Measurements from ENCODE around the gene CERK. TPM values are rescaled to one million over a fixed set of nuclear protein-coding genes. Genes with fewer than 3 reads are reported as not detected.

Gene CERK
- polyA plus RNA-seq, 1 donor from 2014 or later: 57.4 TPM

GRCh38 chr22:46777609-46777970 is 39.5 kb upstream of the CERK start:
- no peaks in the 10 kb centered on the region for H3F3A ChIP-seq (ENCODE audit: insufficient read depth, low read length, poor library complexity, severe bottlenecking)
- H3K79me2 ChIP-seq (replicated peaks; ENCODE audit: insufficient read depth, low read length): no peaks in the 10 kb centered on the region
- no peaks in the 10 kb centered on the region for H4K20me1 ChIP-seq (ENCODE audit: insufficient read depth)
- no peaks in the 10 kb centered on the region for H3K36me3 ChIP-seq (ENCODE audit: insufficient read depth, low read length)
- no peaks in the 10 kb centered on the region for H3K9me3 ChIP-seq (ENCODE audit: low read length)
- H3K4me2 ChIP-seq (ENCODE audit: low read length): no peak overlapping the region
- no peaks in the 10 kb centered on the region for H3K27me3 ChIP-seq (ENCODE audit: insufficient read depth, low read depth, low read length)
- TF ChIP-seq EP300 (conservative IDR thresholded peaks at IDR 0.05; ENCODE audit: poor library complexity, severe bottlenecking): no peak
- TF ChIP-seq, protein P1, sequence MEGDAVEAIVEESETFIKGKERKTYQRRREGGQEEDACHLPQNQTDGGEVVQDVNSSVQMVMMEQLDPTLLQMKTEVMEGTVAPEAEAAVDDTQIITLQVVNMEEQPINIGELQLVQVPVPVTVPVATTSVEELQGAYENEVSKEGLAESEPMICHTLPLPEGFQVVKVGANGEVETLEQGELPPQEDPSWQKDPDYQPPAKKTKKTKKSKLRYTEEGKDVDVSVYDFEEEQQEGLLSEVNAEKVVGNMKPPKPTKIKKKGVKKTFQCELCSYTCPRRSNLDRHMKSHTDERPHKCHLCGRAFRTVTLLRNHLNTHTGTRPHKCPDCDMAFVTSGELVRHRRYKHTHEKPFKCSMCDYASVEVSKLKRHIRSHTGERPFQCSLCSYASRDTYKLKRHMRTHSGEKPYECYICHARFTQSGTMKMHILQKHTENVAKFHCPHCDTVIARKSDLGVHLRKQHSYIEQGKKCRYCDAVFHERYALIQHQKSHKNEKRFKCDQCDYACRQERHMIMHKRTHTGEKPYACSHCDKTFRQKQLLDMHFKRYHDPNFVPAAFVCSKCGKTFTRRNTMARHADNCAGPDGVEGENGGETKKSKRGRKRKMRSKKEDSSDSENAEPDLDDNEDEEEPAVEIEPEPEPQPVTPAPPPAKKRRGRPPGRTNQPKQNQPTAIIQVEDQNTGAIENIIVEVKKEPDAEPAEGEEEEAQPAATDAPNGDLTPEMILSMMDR (IDR thresholded peaks at IDR 0.05; ENCODE audit: poor library complexity, severe bottlenecking): no peak
- no peak overlapping the region for H2AFZ ChIP-seq (ENCODE audit: low read depth, low read length)
- no peak overlapping the region for H3K4me3 ChIP-seq (ENCODE audit: low read length)
- no peaks in the 10 kb centered on the region for H3K9me2 ChIP-seq (ENCODE audit: insufficient read depth, low read length)
- H3K27ac ChIP-seq (ENCODE audit: low read length): no peak overlapping the region
- H3K9ac ChIP-seq (ENCODE audit: low read length): no peak overlapping the region

DNA sequence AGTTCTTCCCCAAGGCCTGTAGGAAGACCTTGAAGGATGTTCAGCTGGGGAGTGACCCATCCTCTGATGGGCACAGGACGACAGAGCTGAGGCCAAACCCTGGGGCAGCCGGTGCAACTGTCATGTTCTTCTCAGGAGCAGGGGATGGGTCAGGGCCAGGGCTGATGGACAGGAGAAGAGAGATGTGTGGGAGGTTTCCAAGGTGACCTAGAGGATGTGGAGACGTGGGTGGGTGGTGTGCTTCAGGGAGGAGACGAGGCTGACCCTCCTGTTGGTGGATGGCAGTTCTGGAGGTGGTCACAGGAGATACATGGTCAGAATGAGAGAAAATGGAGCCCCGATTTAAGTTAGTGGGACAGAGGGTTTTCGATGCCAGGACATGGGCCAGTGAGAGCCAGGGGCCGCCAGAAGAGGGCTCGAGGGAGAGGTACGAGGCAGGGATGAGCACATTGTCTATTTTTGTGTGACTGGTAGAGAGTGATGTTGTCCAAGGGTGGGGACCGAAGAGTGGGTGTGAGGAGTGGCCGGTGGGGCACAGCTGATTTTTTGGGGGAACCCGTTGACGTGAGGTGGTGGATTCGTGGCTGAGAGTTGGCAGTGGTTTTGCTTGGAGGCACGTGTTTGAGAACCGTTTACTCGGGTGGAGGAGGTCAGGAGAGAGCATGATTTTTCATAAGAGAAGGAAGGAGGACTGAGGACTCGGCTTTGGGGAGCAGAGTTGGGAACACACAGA is 39.0 kb upstream of the CERK start:
- H3K27ac ChIP-seq (ENCODE audit: low read length): no peak overlapping the region
- no peak overlapping the region for H3K4me3 ChIP-seq (ENCODE audit: low read length)
- no peaks in the 10 kb centered on the region for H4K20me1 ChIP-seq (ENCODE audit: insufficient read depth)
- no peaks in the 10 kb centered on the region for H3K79me2 ChIP-seq (replicated peaks; ENCODE audit: insufficient read depth, low read length)
- no peak overlapping the region for H2AFZ ChIP-seq (ENCODE audit: low read depth, low read length)
- no peaks in the 10 kb centered on the region for H3K9me2 ChIP-seq (ENCODE audit: insufficient read depth, low read length)
- no peaks in the 10 kb centered on the region for H3F3A ChIP-seq (ENCODE audit: insufficient read depth, low read length, poor library complexity, severe bottlenecking)
- TF ChIP-seq POLR2AphosphoS5 (IDR thresholded peaks at IDR 0.05) (no peak), MXI1 (conservative IDR thresholded peaks at IDR 0.05; ENCODE audit: poor library complexity, severe bottlenecking) (no peak), RAD21 (conservative IDR thresholded peaks at IDR 0.05) (no peak), EZH2 (IDR thresholded peaks at IDR 0.05; ENCODE audit: borderline replicate concordance, insufficient read depth, low read length, poor library complexity, severe bottlenecking) (no peak), SMC3 (conservative IDR thresholded peaks at IDR 0.05; ENCODE audit: poor library complexity) (no peak), EP300 (conservative IDR thresholded peaks at IDR 0.05; ENCODE audit: poor library complexity, severe bottlenecking) (no peak), TAF1 (IDR thresholded peaks at IDR 0.05; ENCODE audit: low read depth) (no peak), REST (IDR thresholded peaks at IDR 0.05; ENCODE audit: borderline replicate concordance) (no peak)
- TF ChIP-seq, protein P1 (IDR thresholded peaks at IDR 0.05; ENCODE audit: poor library complexity, severe bottlenecking): no peak
- no peaks in the 10 kb centered on the region for H3K36me3 ChIP-seq (ENCODE audit: insufficient read depth, low read length)
- H3K27me3 ChIP-seq (ENCODE audit: insufficient read depth, low read depth, low read length): no peaks in the 10 kb centered on the region
- no peak overlapping the region for H3K4me2 ChIP-seq (ENCODE audit: low read length)
- H3K9me3 ChIP-seq (ENCODE audit: low read length): no peaks in the 10 kb centered on the region
- H3K9ac ChIP-seq (ENCODE audit: low read length): no peak overlapping the region
